Stimulated activated CD4-positive, alpha-beta T cell treated with anti-CD3 and anti-CD28 coated beads, Interleukin-4, amount 100 ng/mL, for 4 hours (primary cell): Measurements from ENCODE around the gene CRADD.
"Not testable (repeated sequence)": the region's sequence is repeated elsewhere in the genome, so short reads cannot be mapped to it uniquely, and the experiment has no call there.

Experiments
- DNase-seq, 2 experiments: peaks; one replicate each; pipeline ENCODE4 v3.0.0-alpha.2; 2020

Gene CRADD

GRCh38 chr12:93882763-93883162 is 205.6 kb downstream of the CRADD start:
- DNase-seq: no peak

- DNase-seq: no peak
Observed at GRCh38 chr12:93883436-93884154, 206.4 kb downstream of the CRADD start.

DNA sequence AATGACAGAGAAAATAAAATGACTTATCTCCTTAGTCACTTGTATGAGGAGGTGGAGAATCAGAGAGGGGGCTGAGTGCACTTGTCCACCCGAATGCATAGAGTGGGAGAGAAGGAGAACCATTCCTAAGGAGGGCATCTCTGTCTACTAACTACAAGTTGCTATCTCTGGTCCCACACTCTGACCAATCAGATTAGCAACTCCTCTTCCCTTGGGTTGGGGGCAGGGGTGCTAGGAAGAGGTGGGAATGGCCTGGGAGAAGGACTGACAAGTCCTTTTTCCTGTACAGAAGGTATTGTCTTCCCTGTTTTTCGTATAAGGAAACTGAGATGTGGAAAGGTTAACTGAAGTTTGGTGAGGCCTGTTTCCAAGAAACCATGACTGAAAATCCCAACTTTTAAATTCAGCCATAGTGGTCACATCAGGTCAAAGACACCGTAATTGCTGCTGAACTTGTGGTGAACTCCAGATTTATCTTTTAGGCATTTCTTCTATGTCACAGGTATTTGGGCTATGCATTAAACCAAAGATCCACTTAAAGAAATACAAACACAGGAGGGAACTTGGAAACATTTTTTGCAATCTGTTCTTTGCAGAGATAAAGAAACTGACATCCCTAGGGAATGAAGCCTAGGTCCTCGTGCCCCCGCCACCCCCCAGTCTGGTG is 207.8 kb downstream of the CRADD start:
- no peak for DNase-seq

- DNase-seq: not testable (repeated sequence)
Observed at GRCh38 chr12:93885973-93886532, 208.9 kb downstream of the CRADD start.

DNA sequence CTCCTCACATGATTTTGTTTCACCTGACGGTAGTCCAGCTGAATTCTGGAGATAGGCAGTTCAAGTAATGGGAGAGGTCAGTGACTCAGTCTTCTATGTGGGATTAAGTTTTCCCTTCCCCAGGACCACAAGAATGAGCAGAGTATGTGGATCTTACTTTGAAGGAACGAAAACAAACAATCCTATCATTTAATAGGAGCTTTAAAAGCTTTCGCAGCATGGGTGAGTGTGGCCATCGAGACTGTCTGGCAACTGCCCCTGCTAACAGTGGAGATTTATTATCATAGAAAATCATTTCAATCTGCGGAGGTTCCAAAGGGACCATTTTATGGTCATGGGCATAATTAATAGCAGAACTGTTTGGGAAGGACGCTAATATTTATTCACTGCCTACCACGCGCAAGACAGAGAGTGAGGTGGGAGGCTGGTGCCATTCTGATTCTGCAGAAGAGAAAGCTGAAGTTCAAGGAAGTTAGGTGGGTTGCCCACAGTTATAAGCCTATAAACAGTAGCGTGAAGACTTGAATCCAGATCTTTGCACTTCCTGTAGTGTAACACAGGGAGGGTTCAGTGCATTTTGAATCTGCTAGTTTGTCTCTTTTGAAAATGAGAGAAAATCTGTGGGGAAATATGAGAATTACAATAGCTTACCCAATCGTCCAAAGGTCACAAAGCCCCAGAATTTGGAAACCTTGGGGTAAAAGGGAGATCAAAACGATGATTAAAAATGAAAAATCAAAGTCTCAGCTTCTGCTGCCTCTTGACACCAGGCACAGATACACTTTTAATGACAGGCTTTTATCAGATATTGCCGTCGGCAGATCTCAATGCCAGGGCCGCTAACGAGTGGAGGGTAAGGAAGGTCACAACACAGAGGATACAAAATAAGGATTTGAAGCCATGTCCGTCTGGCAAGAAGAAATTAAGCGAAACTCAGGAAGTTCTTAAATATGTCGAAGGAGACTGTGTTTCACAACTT is 209.6 kb downstream of the CRADD start:
- DNase-seq: no peak

GRCh38 chr12:93888964-93889363 is 211.8 kb downstream of the CRADD start:
- DNase-seq: no peak

- no peak for DNase-seq
Observed at GRCh38 chr12:93889516-93890212, 212.5 kb downstream of the CRADD start.

GRCh38 chr12:93892423-93893268 is 215.5 kb downstream of the CRADD start:
- no peak for DNase-seq

DNA sequence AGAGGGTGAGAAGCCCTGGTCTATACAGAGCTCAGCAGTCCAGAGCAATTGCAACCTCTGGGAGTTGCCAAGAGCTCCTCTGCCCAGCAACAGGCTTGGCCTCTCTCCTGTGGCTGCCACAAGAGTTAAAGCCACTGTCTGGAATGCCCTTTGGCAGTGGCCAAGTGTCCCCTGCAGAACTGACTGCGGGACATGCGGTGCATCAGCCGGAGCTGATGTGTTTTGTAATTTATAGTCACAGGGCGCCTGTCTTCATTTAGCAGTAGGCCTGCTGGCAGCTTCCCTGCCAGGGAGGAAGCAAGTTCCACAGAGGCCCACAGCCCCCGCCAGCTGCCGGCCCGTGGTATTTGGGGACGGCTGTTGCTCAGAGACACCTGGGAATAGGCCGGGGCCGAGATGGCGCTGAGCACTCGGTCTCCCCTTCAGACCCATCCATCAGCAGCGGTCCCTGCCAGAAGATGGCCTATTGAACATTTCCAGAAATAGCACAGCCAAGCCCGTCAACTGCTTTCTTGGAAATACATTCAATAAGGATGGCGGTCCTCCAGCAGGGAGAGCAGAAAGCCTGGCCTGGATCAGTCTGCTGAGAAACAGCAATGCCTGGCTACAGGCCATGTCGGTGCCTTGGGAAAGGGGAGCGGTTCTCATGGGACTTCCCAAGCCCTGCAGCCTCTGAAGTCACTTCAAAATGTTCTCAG is 217.4 kb downstream of the CRADD start:
- DNase-seq: no peak

DNA sequence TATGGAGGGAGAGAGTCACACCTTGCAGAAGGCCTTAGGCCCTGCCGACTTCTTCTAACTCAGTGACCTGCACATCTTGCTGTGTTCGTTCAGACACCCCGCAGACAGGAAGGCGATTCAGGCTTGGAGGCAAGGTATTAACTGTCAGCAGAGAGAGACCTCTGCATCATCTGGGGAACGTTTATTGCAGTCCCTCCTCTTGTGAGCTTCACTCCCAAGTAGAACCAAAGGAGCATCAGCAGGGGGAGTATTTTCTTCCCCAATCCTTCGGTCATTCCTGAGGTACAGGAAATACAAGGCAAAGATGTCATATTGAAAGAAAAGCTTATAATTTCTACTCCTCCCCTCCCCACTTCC is 217.9 kb downstream of the CRADD start:
- DNase-seq: no peak

GRCh38 chr12:93896427-93896826 is 219.3 kb downstream of the CRADD start:
- no peak for DNase-seq

DNA sequence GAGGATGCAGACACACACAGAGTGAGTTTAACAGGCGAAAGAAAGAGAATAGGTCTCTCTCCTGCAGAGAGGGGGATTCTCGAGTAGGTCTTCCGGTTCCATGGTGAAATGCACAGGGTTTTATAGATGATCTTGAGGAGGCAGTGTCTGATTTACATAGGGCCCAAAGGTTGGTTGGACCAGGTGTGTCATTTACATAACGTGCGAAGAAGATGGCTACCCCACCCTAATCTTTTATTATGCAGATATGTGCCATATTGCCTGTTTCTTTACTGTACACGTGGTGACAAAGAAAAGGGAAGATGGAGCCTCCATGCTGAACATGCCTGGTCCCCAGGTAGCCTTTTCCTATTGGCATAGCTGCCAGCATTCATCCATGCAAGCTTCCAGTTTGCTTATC is 219.8 kb downstream of the CRADD start:
- no peak for DNase-seq

GRCh38 chr12:93901739-93902138 is 224.6 kb downstream of the CRADD start:
- no peak for DNase-seq

GRCh38 chr12:93902192-93902591 is 225.0 kb downstream of the CRADD start:
- DNase-seq: no peak

- DNase-seq: no peak
Observed at GRCh38 chr12:93902736-93903562, 225.8 kb downstream of the CRADD start.

- no peak for DNase-seq
Observed at GRCh38 chr12:93904124-93904523, 226.9 kb downstream of the CRADD start.

GRCh38 chr12:93908264-93908663 is 231.1 kb downstream of the CRADD start:
- no peak for DNase-seq

GRCh38 chr12:93908846-93909567 is 231.8 kb downstream of the CRADD start:
- no peak for DNase-seq

DNA sequence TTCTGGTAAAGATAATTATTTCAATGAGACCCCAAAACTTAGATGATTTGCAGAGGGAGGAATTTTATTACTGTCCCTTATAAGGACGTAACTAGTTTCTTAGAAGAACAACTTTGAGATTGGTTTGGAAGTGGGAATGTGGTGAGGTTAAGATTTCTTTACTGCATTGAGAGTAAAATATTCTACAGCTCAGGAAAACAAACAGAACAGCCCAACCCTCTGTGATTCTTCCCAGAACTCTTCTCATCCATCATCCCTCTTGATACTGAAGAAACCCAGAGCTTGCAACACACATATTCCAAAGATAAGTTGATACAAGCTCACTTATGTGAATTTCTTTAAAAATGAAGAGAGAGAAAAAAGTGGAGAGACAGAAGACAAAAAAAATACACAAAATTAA is 234.2 kb downstream of the CRADD start:
- DNase-seq: no peak
